HCT116 (cell line): Measurements from ENCODE around the gene CCDC127. TPM values are rescaled to one million over a fixed set of nuclear protein-coding genes. Genes with fewer than 3 reads are reported as not detected.

ENCODE experiments used
- ATAC-seq: fragments of 200-7000 bp; cut with Tn5 transposase; 2 replicates; pipeline ENCODE4 v1.9.1; 2020; ENCODE audit warnings: mild to moderate bottlenecking, moderate library complexity
- BruUV-seq: library from RNA; stranded (reverse); fragments of 400-500 nt; replicated peaks from 2 replicates; lab custom pipeline; 2021; lab: Mats Ljungman, UMichigan
- CTCF ChIA-PET: fragments of 300-600 bp; sonication (Branson Sonifier 250); formaldehyde crosslinking; loops from one replicate; lab custom pipeline; 2021; ENCODE audit warnings: antibody characterized with exemption; lab: Charles Lee
- POLR2A ChIA-PET: fragments of 300-600, 350-600 bp; sonication (Branson Sonifier 250); formaldehyde crosslinking; loops from one replicate; lab custom pipeline; 2021; ENCODE audit warnings: antibody characterized with exemption; lab: Charles Lee
- RAD21 ChIA-PET, 2 experiments: fragments of 300-600 bp; sonication (Branson Sonifier 250); formaldehyde crosslinking; loops; one replicate each; lab custom pipeline; 2023; ENCODE audit warnings: low total read pairs in 2 of 2; ENCODE audit not compliant: uncharacterized antibody in 2 of 2, unreplicated experiment in 2 of 2, low non-redundant PET in 1 of 2; lab: Charles Lee
- DNase-seq: peaks from one replicate; pipeline ENCODE4 v3.0.0-alpha.2; 2010; ENCODE audit warnings: low read depth, low spot score
- H2AFZ ChIP-seq: fragments of 200-600 bp; shearing (Covaris generic), sonication (generic); 2 replicates; pipeline ENCODE4 v1.6.1; 2017; ENCODE audit warnings: low read depth, mixed run types, mixed read lengths, antibody characterized with exemption, low read length; ENCODE audit not compliant: poor library complexity, severe bottlenecking
- H3K27ac ChIP-seq: 2 replicates; pipeline ENCODE4 v1.5.1; 2012; ENCODE audit warnings: low read depth, low read length
- H3K27me3 ChIP-seq: fragments of 200-600 bp; sonication (generic); 2 replicates; pipeline ENCODE4 v1.6.1; 2016; ENCODE audit warnings: mixed run types, low read length, mixed read lengths; ENCODE audit not compliant: insufficient read depth
- H3K36me3 ChIP-seq, 2 experiments: fragments of 200-500 bp in 1 of 2; fragments of 200-600 bp in 1 of 2; sonication (Bioruptor generic) in 1 of 2; sonication (generic) in 1 of 2; 2 replicates each; pipeline versions ENCODE4 v1.5.1 to v1.6.1; 2014 to 2016; ENCODE audit warnings: low read length in 2 of 2, inconsistent platforms in 1 of 2, mixed read lengths in 1 of 2, mixed run types in 1 of 2; ENCODE audit not compliant: insufficient read depth in 2 of 2, control insufficient read depth in 1 of 2
- H3K4me1 ChIP-seq, 2 experiments: fragments of 200-600 bp in 1 of 2; sonication (generic) in 1 of 2; 2 replicates each; pipeline versions ENCODE4 v1.5.1 to v1.6.1; 2012 to 2017; ENCODE audit warnings: low read length in 2 of 2, inconsistent platforms in 1 of 2, mild to moderate bottlenecking in 1 of 2, mixed read lengths in 1 of 2, mixed run types in 1 of 2, moderate library complexity in 1 of 2; ENCODE audit not compliant: insufficient read depth in 2 of 2, control insufficient read depth in 1 of 2
- H3K4me2 ChIP-seq: fragments of 200-600 bp; sonication (generic); 2 replicates; pipeline ENCODE4 v1.6.1; 2017; ENCODE audit warnings: mixed run types, low read length, mixed read lengths
- H3K4me3 ChIP-seq, 2 experiments: fragments of 200-600 bp in 1 of 2; sonication (generic) in 1 of 2; replicated peaks in 1 of 2; 2 replicates each; pipeline ENCODE4 v1.5.1; 2011 to 2016; ENCODE audit warnings: low read length in 2 of 2, control low read depth in 1 of 2, low read depth in 1 of 2, mild to moderate bottlenecking in 1 of 2, mixed read lengths in 1 of 2, mixed run types in 1 of 2
- H3K79me2 ChIP-seq: fragments of 200-600 bp; sonication (generic); 2 replicates; pipeline ENCODE4 v1.6.1; 2017; ENCODE audit warnings: mild to moderate bottlenecking, mixed run types, low read length, moderate library complexity, mixed read lengths; ENCODE audit not compliant: insufficient read depth
- H3K9ac ChIP-seq: fragments of 200-600 bp; sonication (generic); 2 replicates; pipeline ENCODE4 v1.6.1; 2016; ENCODE audit warnings: low read length, mixed read lengths
- H3K9me2 ChIP-seq: fragments of 200-600 bp; sonication (generic), shearing (Covaris generic); 2 replicates; pipeline ENCODE4 v1.6.1; 2017; ENCODE audit warnings: mixed run types, mild to moderate bottlenecking, moderate library complexity; ENCODE audit not compliant: insufficient read depth
- H3K9me3 ChIP-seq, 2 experiments: fragments of 200-500 bp in 1 of 2; fragments of 200-600 bp in 1 of 2; sonication (Bioruptor generic) in 1 of 2; sonication (generic) in 1 of 2; 2 replicates each; pipeline ENCODE4 v1.6.1; 2014 to 2017; ENCODE audit warnings: low read length in 2 of 2, mixed read lengths in 2 of 2, inconsistent platforms in 1 of 2, low read depth in 1 of 2, mild to moderate bottlenecking in 1 of 2, mixed run types in 1 of 2, moderate library complexity in 1 of 2; ENCODE audit not compliant: control insufficient read depth in 1 of 2, insufficient read depth in 1 of 2
- H4K20me1 ChIP-seq: fragments of 200-600 bp; sonication (generic), shearing (Covaris generic); 2 replicates; pipeline ENCODE4 v1.6.1; 2017; ENCODE audit warnings: mixed run types, mild to moderate bottlenecking, moderate library complexity; ENCODE audit not compliant: insufficient read depth
- CEBPB ChIP-seq: IDR thresholded peaks from 2 replicates; pipeline ENCODE4 v1.6.1; 2012; ENCODE audit warnings: low read depth
- CTCF ChIP-seq, 3 experiments: fragments of 200-600 bp in 1 of 3; sonication (generic) in 1 of 3; IDR thresholded peaks in 2 of 3; conservative IDR thresholded peaks in 1 of 3; 2 replicates each; pipeline ENCODE4 v1.5.1; 2012 to 2017; ENCODE audit warnings: low read depth in 2 of 3, low read length in 2 of 3, antibody characterized with exemption in 1 of 3, borderline replicate concordance in 1 of 3, control low read depth in 1 of 3, mild to moderate bottlenecking in 1 of 3, mixed read lengths in 1 of 3, mixed run types in 1 of 3, moderate library complexity in 1 of 3; ENCODE audit not compliant: insufficient read depth in 1 of 3
- EZH2phosphoT487 ChIP-seq: fragments of 200-600 bp; IDR thresholded peaks from 2 replicates; pipeline ENCODE4 v1.6.1; 2018; ENCODE audit warnings: antibody characterized with exemption, borderline replicate concordance
- FOSL1 ChIP-seq: IDR thresholded peaks from 2 replicates; pipeline ENCODE4 v1.6.1; 2012; ENCODE audit warnings: low read depth
- POLR2A ChIP-seq: IDR thresholded peaks from 2 replicates; pipeline ENCODE4 v1.7.0; 2011; ENCODE audit warnings: borderline replicate concordance; ENCODE audit not compliant: insufficient read depth, insufficient read length; ENCODE audit errors: extremely low read depth
- REST ChIP-seq: IDR thresholded peaks from 2 replicates; pipeline ENCODE4 v1.6.1; 2012; ENCODE audit warnings: low read depth
- SIN3A ChIP-seq: IDR thresholded peaks from 2 replicates; pipeline ENCODE4 v1.6.1; 2012; ENCODE audit warnings: low read depth
- SRF ChIP-seq: IDR thresholded peaks from 2 replicates; pipeline ENCODE4 v1.6.1; 2012; ENCODE audit warnings: low read depth
- intact Hi-C: fragments of 100-400 bp; cut with micrococcal nuclease; formaldehyde crosslinking; loops from 2 replicates; pipeline ENCODE4 v1.10.0; 2022
- total RNA-seq: library from RNA; stranded (reverse); gene quantifications from one replicate; pipeline ENCODE4 v1.2.1, GENCODE V29; 2021; ENCODE audit not compliant: unreplicated experiment

The CCDC127 gene
- total RNA-seq, 1 experiment from 2014 or later: 5.1 TPM

- intact Hi-C loops: no loop called here
- Histone ChIP-seq H3K36me3 (no peaks in the 10 kb centered on the region), H3K4me1 (no peaks in the 10 kb centered on the region), H3K27ac (no peak overlapping the region), H3K4me2 (no peak overlapping the region), H3K9me2 (no peaks in the 10 kb centered on the region), H3K9me3 (no peaks in the 10 kb centered on the region), H3K27me3 (no peaks in the 10 kb centered on the region), H3K9ac (no peak overlapping the region), H2AFZ (no peak overlapping the region), H4K20me1 (no peaks in the 10 kb centered on the region), H3K4me3 (no peak overlapping the region), H3K79me2 (no peaks in the 10 kb centered on the region)
- no TSS peak for BruUV-seq
- ChIA-PET RAD21 (no interaction called here), CTCF (no interaction called here), POLR2A (no interaction called here)
- TF ChIP-seq FOSL1 (no peak), EZH2phosphoT487 (no peak), SIN3A (no peak), REST (no peak), SRF (no peak), CTCF (IDR thresholded peaks at IDR 0.05 in 2 of 3, conservative IDR thresholded peaks at IDR 0.05 in 1 of 3; ENCODE audit: borderline replicate concordance in 1 of 3, insufficient read depth in 1 of 3, low read depth in 2 of 3, low read length in 2 of 3) (no peak), POLR2A (no peak), CEBPB (no peak)
- DNase-seq: no peak
- ATAC-seq: no peak
Observed at GRCh38 chr5:160921-161802, 56.8 kb downstream of the CCDC127 start.
